Smooth muscle cell of the coronary artery (primary cell): ENCODE data around the gene LRRTM4. TPM values are rescaled to one million over a fixed set of nuclear protein-coding genes. Genes with fewer than 3 reads are reported as not detected.

Experiments used
- total RNA-seq: library from RNA; depleted of rRNA; stranded (reverse); fragments of >200 nt; gene quantifications from 2 replicates; pipeline ENCODE4 v1.2.3, GENCODE V29; 2014; ENCODE audit warnings: low replicate concordance

The LRRTM4 gene
- not detected in 2 replicates for total RNA-seq

GRCh38 chr2:77521931-77522470 is at the start of gene LRRTM4:
Gene LRRTM4, minus strand, starts transcription at chr2:77522376.

